ENCODE measurements around the gene PAH. TPM values are rescaled to one million over a fixed set of nuclear protein-coding genes. Genes with fewer than 3 reads are reported as not detected.

The PAH gene
- total and polyA plus RNA-seq, 2 donors (not counting 3 experiments of a cell fraction or from before 2014, with no cell fraction given) = not detected

GRCh38 chr12:102871014-102871413, 46.0 kb downstream of the PAH start:
- TF ChIP-seq GATA2 (IDR thresholded peaks at IDR 0.05; ENCODE audit: insufficient read depth, insufficient read length, low read depth, low read length) (no peak), JUN (IDR thresholded peaks at IDR 0.05; ENCODE audit: borderline replicate concordance, insufficient read depth, insufficient read length, low read depth) (no peak), POLR2A (IDR thresholded peaks at IDR 0.05; ENCODE audit: low read depth, low read length) (no peak), MAX (IDR thresholded peaks at IDR 0.05; ENCODE audit: insufficient read depth, insufficient read length) (no peak), CTCF (IDR thresholded peaks at IDR 0.05; ENCODE audit: extremely low read depth in 1 of 2, insufficient read depth in 1 of 2, low read depth in 1 of 2, low read length in 2 of 2) (no peak), EZH2 (IDR thresholded peaks at IDR 0.05; ENCODE audit: borderline replicate concordance, low read depth, low read length, severe bottlenecking) (no peak), FOS (IDR thresholded peaks at IDR 0.05; ENCODE audit: borderline replicate concordance, insufficient read depth, low read length) (no peak), MYC (IDR thresholded peaks at IDR 0.05; ENCODE audit: low read depth, low read length) (no peak), POLR2AphosphoS5 (IDR thresholded peaks at IDR 0.05; ENCODE audit: insufficient read depth, low read depth, low read length) (no peak)
- BruUV-seq (replicated peaks) = no TSS peak
- ChIA-PET POLR2A (no interaction called here), CTCF (no interaction called here)
- H2AFZ ChIP-seq (ENCODE audit: low read depth, low read length) = no peak overlapping the region
- no peak for DNase-seq (ENCODE audit: low read depth, low spot score)
- H3K36me3 ChIP-seq (ENCODE audit: control insufficient read depth in 2 of 2, extremely low read depth in 1 of 2, insufficient read depth in 2 of 2, low read length in 2 of 2) = no peaks in the 10 kb centered on the region
- H3K4me1 ChIP-seq (ENCODE audit: control insufficient read depth, extremely low read depth, insufficient read depth, low read length) = no peaks in the 10 kb centered on the region
- intact Hi-C loops (cut with micrococcal nuclease) = no loop called here
- dilution Hi-C loops (cut with MboI; ENCODE audit: extremely low pct_ligation_motif_present, low sequenced_read_pairs) = no loop called here
- H3K79me2 ChIP-seq (ENCODE audit: control insufficient read depth, insufficient read depth, low read length) = no peaks in the 10 kb centered on the region
- H3K9me3 ChIP-seq (replicated peaks; ENCODE audit: control insufficient read depth, insufficient read depth, low read length) = peaks cover 2% of the 10 kb centered on the region
- no peaks in the 10 kb centered on the region for H4K20me1 ChIP-seq (replicated peaks; ENCODE audit: control insufficient read depth, extremely low read depth, insufficient read depth, low read length)
- no peak for FAIRE-seq
- H3K27ac ChIP-seq (ENCODE audit: insufficient read depth, low read depth, low read length) = no peak overlapping the region
- H3K9me1 ChIP-seq (replicated peaks; ENCODE audit: control insufficient read depth, extremely low read depth, insufficient read depth, low read length) = no peaks in the 10 kb centered on the region
- no peak overlapping the region for H3K4me2 ChIP-seq (ENCODE audit: insufficient read depth, low read length)
- no peak overlapping the region for H3K4me3 ChIP-seq (replicated peaks in 1 of 3; ENCODE audit: insufficient read depth in 1 of 3, low read depth in 1 of 3, low read length in 3 of 3)
- H3K27me3 ChIP-seq (ENCODE audit: control insufficient read depth in 2 of 2, insufficient read depth in 2 of 2, low read length in 2 of 2) = no peaks in the 10 kb centered on the region
- H3K9ac ChIP-seq (replicated peaks; ENCODE audit: extremely low read depth, insufficient read depth, low read length) = no peak overlapping the region

Measured in endothelial cell of umbilical vein (primary cell).